NCI-H1105 (cell line): Measurements from ENCODE around the gene CTPS2.
"Not testable (repeated sequence)": the region's sequence is repeated elsewhere in the genome, so short reads cannot be mapped to it uniquely, and the experiment has no call there.

ENCODE experiments used
- DNase-seq: peaks from one replicate; lab custom pipeline; 2025; lab: John Stamatoyannopoulos, UW

The CTPS2 gene

GRCh38 chrX:16653424-16653823 lies 59.0 kb downstream of the CTPS2 start:
- DNase-seq = no peak

DNA sequence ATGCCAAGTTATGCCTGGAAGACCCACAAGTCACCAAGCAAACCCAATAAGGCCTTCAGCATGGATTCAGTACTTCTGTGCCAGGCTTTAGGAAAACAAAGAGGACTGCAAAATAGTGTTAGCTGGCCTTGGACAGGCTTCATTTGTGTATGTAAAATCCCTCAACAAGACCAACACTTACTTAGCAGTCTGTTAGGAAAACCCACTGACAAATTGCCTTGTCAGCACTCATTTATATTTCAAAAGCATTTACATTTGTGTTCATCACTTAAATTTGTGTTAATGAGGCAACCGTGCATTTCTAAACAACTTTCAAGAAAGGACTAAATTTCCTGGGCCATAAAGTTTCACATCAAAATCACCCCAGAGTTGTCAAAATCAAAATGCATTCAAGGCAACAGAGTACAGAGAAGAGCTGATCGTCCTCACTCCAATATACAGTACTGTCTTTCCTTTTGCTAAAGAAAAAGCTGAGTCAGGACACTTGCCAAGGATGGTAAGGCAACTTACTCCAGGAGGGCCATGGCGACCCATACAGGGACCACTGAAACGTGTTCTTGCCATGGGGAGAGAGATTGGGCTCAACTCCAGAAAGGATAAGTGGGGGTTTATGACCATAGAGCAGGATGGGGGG lies 61.0 kb downstream of the CTPS2 start:
- DNase-seq = no peak

DNA sequence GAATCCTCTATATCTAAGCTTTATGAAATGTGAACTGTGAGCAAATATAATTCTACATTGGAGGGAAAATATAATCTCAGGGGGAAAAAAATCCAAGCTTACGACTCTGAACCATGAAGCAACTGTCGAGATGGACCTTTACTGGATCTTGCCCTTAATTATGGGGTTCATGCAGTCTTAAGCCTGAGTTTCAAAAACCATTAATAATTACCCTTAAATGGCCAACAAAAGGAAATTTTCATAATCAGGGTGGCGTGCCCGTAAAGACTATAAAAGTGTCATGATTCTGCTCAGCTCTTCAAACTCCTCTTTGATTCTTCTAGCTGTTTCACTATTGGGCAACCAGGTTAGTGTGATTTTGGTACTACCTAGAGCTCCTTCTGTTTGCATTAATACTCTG lies 62.6 kb downstream of the CTPS2 start, which contains the start of gene S100G:
Gene S100G (plus strand): TSS at position 301 of the 400 bp plus-strand sequence. CDS start 849 bp downstream, outside the sequence.
- DNase-seq = no peak

- DNase-seq = no peak
Observed at GRCh38 chrX:16646366-16647138, 65.9 kb downstream of the CTPS2 start.

DNA sequence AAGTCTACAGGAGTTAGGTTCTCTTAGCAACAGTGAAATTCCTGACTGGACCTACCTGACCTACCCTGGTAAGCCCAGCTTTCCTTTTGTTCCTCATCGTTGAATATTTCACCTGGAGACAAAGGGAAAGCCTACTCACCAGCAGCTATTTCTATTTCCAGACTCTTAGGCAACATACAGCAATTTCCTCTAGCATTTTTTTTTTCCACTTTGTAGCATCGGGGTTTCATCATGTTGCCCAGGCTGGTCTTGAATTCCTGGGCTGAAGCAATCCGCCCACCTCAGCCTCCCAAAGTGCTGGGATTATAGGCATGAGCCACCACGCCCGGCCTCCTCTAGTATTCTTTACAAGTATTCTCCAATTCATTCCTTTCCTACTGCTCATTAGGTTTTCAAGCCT lies 69.3 kb downstream of the CTPS2 start:
- DNase-seq = no peak

DNA sequence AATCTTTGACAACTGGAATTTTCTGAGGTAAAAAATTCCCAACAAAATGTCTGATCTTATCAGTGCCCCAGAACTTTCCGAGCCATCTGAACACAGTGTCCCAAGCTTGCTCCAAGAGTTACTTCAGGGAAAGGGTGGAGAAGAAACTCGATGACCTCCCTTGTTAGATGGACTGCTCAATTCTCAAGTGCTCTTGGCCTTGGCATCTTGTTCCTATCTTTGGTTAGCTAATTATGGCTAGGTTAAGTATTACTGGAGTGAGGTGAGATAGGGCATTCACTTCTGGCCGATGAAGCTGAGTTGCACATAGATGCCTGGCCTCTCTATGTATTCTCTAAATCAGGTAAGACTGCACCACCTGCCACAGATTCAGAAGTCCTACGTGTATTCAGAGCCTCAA lies 71.6 kb downstream of the CTPS2 start:
- no peak for DNase-seq

DNA sequence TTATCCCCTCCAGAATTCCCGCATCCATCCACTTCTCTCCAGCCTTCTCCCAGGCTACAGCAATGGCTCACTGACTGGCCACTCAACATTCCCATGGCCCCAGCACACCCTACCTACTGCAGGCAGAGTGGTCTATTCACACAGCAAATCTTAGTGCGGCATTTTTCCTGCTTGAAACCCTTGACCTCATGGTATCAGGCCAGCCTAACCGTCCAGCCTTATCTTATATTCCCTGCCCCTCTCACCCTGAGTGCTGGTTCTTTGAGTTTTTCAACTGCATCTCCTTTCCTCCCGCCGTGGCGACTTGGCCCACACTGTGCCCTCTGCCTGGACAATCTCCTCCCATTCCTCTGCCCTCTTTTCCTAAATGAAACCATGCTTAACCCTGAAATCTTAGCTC lies 72.5 kb downstream of the CTPS2 start:
- DNase-seq = no peak

DNA sequence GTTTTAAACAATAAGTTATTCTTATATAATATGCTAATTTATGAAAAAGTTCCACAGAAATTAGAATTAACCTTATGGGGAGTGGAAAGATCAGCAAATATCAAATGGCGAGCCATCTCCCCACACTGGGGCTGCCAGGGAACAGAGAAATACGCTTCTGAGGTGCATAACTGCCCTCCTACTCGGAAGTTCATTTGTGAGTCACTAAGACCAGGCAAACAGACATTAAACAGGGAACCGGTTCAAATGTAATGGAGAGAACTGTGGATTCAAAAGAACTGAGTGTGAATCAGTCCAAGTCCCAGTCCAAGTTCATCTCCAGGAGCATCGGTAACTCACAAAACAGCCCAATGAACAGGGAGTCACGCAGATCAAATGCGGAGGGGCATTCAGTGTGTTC lies 73.9 kb downstream of the CTPS2 start:
- no peak for DNase-seq

- DNase-seq = no peak
Observed at GRCh38 chrX:16635596-16635995, 76.9 kb downstream of the CTPS2 start.

DNA sequence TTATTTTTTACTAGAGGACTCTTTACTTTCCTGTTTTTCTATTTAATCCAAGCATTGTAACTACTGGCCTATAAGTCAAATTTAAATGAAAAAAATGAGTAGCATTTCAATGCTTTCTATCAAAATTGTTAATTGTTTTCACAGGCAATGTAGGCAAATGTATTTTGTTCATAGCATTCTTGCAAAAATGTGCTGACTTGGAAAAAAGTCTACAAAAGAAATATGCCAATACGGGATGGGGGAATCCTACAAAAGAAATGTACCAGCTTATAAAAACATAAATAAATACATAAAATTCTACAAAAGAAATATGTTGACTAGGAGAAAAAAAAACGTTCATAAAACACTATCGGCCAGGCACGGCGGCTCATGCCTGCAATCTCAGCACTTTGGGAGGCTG lies 77.4 kb downstream of the CTPS2 start:
- DNase-seq = no peak

GRCh38 chrX:16633754-16634153 lies 78.7 kb downstream of the CTPS2 start:
- DNase-seq = no peak

GRCh38 chrX:16629909-16630308 lies 82.6 kb downstream of the CTPS2 start:
- DNase-seq = no peak

- DNase-seq = no peak
Observed at GRCh38 chrX:16628946-16629595, 83.4 kb downstream of the CTPS2 start.

DNA sequence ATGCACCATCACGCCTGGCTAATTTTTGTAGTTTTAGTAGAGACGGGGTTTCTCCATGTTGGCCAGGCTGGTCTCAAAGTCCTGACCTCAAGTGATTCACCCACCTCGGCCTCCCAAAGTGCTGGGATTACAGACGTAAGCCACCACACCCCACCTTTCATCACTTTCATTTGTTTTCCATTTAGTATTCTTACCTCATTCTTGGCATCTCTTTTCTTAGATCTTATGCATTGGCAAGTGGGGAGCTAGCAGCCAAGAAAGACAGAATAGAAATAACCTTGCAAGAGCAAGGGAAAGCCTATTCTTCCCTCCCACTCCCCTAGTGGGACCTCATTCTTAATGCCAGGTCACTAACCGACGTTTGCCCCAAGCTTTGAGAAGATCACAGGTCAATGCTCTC lies 84.0 kb downstream of the CTPS2 start:
- DNase-seq = not testable (repeated sequence)

DNA sequence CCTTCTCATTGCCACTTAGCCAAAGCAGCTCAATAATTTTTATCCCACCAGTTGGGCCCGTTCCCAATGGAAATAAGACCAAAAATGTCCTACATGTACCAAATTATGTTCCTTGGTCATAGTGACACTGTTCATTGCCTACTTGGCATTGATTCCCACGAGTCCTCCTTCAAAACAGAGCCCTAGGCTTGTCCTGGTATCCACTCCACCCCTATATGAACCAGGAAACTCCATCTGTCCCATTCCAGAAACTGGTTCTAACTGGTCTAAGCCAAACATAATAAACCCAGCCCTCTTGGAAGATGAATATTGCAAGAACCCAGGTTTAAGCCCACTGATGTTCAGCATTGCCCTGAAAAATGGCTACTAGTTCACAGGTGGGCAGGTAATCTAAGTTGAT lies 93.4 kb downstream of the CTPS2 start:
- no peak for DNase-seq

- no peak for DNase-seq
Observed at GRCh38 chrX:16618422-16618821, 94.0 kb downstream of the CTPS2 start.

DNA sequence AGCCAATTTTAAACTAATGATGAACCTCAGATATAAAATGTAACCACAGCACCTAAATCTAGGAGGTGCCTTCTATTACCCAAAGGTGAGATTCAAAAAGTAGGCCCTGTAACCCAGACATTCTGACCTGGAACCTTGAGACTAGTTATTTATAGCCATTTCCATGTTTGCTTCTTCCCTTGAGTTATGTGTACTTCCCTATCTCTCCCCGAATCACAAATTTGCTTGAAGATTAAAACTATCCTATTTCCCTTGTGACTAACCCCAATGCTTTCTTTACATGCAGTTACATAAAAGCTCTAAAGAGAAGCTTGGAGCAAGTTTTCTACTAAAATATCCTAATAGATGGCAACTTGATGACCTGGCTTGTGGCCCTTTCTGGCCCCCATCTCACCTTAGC lies 95.1 kb downstream of the CTPS2 start:
- DNase-seq = no peak

- no peak for DNase-seq
Observed at GRCh38 chrX:16612257-16612897, 100.1 kb downstream of the CTPS2 start.

DNA sequence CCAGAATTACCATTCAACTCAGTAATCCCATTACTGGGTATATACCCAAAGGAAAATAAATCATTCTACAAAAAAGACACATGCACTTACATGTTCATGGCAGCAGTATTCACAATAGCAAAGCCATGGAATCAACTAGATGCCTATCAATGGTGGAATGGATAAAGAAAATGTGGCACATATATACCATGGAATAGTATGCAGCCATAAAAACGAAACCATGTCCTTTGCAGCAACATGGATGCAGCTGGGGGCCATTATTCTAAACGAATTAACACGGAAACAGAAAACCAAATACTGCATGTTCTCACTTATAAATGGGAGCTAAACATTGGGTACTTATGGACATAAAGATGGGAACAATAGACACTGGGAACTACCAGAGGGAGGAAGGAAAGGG lies 101.8 kb downstream of the CTPS2 start:
- not testable (repeated sequence) for DNase-seq

DNA sequence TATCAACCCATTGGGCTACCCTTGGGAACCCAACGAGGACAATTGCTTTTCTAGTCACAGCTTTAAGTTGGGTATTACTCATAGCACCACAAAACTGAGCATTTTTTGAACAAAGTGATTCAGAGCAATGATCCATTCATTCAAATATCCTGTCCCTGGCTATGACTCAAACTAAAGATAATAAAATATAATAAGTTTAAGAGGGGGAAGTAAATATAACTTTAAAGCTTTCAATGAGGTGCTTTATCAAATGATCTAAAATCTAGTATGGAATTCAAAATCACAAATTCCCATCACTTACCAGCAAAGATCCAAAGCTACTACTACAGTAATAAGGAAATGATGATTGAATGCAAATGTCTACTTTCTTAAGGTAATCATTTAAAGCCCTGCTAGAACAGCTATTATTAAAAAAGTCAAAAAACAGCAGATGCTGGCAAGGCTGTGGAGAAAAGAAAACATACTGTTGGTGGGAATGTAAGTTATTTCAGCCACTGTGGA lies 102.3 kb downstream of the CTPS2 start:
- DNase-seq = no peak

GRCh38 chrX:16606142-16606720 lies 106.2 kb downstream of the CTPS2 start:
- no peak for DNase-seq

GRCh38 chrX:16604337-16604736 lies 108.1 kb downstream of the CTPS2 start:
- no peak for DNase-seq
